ENCODE results near the gene LGALS12. TPM values are rescaled to one million over a fixed set of nuclear protein-coding genes. Genes with fewer than 3 reads are reported as not detected.

LGALS12 gene
- total RNA-seq, 1 experiment from 2014 or later = not detected

GRCh38 chr11:63493127-63493526 is 12.8 kb upstream of the LGALS12 start:
- intact Hi-C loops (cut with micrococcal nuclease; ENCODE audit: unreplicated experiment) = loop anchor here (5.0 kb wide), 1 partner anchor 39 kb away; no protein-coding TSS in a partner anchor
- TF ChIP-seq CTCF (IDR thresholded peaks at IDR 0.05; ENCODE audit: insufficient read depth in 1 of 2, low read depth in 1 of 2, low read length in 1 of 2, severe bottlenecking in 1 of 2, unreplicated experiment in 1 of 2) = no peak
- H3K9me3 Mint-ChIP-seq (ENCODE audit: unreplicated experiment) = peaks cover 41% of the 10 kb centered on the region
- H3K4me1 Mint-ChIP-seq (ENCODE audit: low read depth, unreplicated experiment) = peaks cover 18% of the 10 kb centered on the region
- H3K4me3 Mint-ChIP-seq (ENCODE audit: unreplicated experiment) = no peak overlapping the region
- H3K4me1 ChIP-seq = peaks cover 18% of the 10 kb centered on the region
- peaks cover 20% of the 10 kb centered on the region for H3K9me3 ChIP-seq
- H3K36me3 ChIP-seq (ENCODE audit: control insufficient read depth, insufficient read depth, low read length) = peaks cover 1% of the 10 kb centered on the region; the same call in 1 of the 2 replicates
- no peak overlapping the region for H3K27ac Mint-ChIP-seq (ENCODE audit: unreplicated experiment)
- DNase-seq = no peak
- peaks cover 7% of the 10 kb centered on the region for H3K36me3 Mint-ChIP-seq (ENCODE audit: insufficient read depth, unreplicated experiment)
- H3K27me3 Mint-ChIP-seq (ENCODE audit: insufficient read depth, unreplicated experiment) = no peaks in the 10 kb centered on the region
- ChIA-PET POLR2A (no interaction called here), CTCF (no interaction called here)
- no peaks in the 10 kb centered on the region for H3K27me3 ChIP-seq (replicated peaks; ENCODE audit: control insufficient read depth, insufficient read depth, low read length)
- BruUV-seq (replicated peaks) = no TSS peak
- no peak overlapping the region for H3K4me3 ChIP-seq (ENCODE audit: low read depth, low read length)

- peaks cover 7% of the 10 kb centered on the region for H3K36me3 Mint-ChIP-seq (ENCODE audit: insufficient read depth, unreplicated experiment)
- no peaks in the 10 kb centered on the region for H3K27me3 Mint-ChIP-seq (ENCODE audit: insufficient read depth, unreplicated experiment)
- H3K4me1 ChIP-seq = peaks cover 18% of the 10 kb centered on the region
- peaks cover 26% of the 10 kb centered on the region for H3K9me3 ChIP-seq
- POLR2A ChIA-PET = no interaction called here
- H3K4me1 Mint-ChIP-seq (ENCODE audit: low read depth, unreplicated experiment) = peaks cover 18% of the 10 kb centered on the region
- no peak overlapping the region for H3K4me3 Mint-ChIP-seq (ENCODE audit: unreplicated experiment)
- no peaks in the 10 kb centered on the region for H3K27me3 ChIP-seq (replicated peaks; ENCODE audit: control insufficient read depth, insufficient read depth, low read length)
- no peak overlapping the region for H3K27ac Mint-ChIP-seq (ENCODE audit: unreplicated experiment)
- H3K4me3 ChIP-seq (ENCODE audit: low read depth, low read length) = no peak overlapping the region
- no peak for TF ChIP-seq CTCF (IDR thresholded peaks at IDR 0.05; ENCODE audit: insufficient read depth in 1 of 2, low read depth in 1 of 2, low read length in 1 of 2, severe bottlenecking in 1 of 2, unreplicated experiment in 1 of 2)
- CTCF ChIA-PET = no interaction called here
- DNase-seq = no peak
- no TSS peak for BruUV-seq (replicated peaks)
- H3K9me3 Mint-ChIP-seq (ENCODE audit: unreplicated experiment) = peaks cover 60% of the 10 kb centered on the region
- H3K36me3 ChIP-seq (ENCODE audit: control insufficient read depth, insufficient read depth, low read length) = no peaks in the 10 kb centered on the region; the same call in 1 of the 2 replicates
- intact Hi-C loops (cut with micrococcal nuclease; ENCODE audit: unreplicated experiment) = loop anchor here (5.0 kb wide), 1 partner anchor 37 kb away; no protein-coding TSS in a partner anchor
Measured at GRCh38 chr11:63494975-63495374, 10.9 kb upstream of the LGALS12 start.

- Histone ChIP-seq H3K36me3 (ENCODE audit: control insufficient read depth, insufficient read depth, low read length) (no peaks in the 10 kb centered on the region), H3K9me3 (peaks cover 9% of the 10 kb centered on the region), H3K27me3 (replicated peaks; ENCODE audit: control insufficient read depth, insufficient read depth, low read length) (no peaks in the 10 kb centered on the region), H3K4me1 (no peaks in the 10 kb centered on the region), H3K4me3 (ENCODE audit: low read depth, low read length) (no peak overlapping the region)
- no TSS peak for BruUV-seq (replicated peaks)
- ChIA-PET POLR2A (no interaction called here), CTCF (no interaction called here)
- Mint-ChIP-seq H3K4me1 (ENCODE audit: low read depth, unreplicated experiment) (peaks cover 7% of the 10 kb centered on the region), H3K9me3 (ENCODE audit: unreplicated experiment) (peaks cover 80% of the 10 kb centered on the region), H3K36me3 (ENCODE audit: insufficient read depth, unreplicated experiment) (no peaks in the 10 kb centered on the region), H3K27ac (ENCODE audit: unreplicated experiment) (no peak overlapping the region), H3K4me3 (ENCODE audit: unreplicated experiment) (no peak overlapping the region), H3K27me3 (ENCODE audit: insufficient read depth, unreplicated experiment) (no peaks in the 10 kb centered on the region)
- intact Hi-C loops (cut with micrococcal nuclease; ENCODE audit: unreplicated experiment) = no loop called here
- no peak for DNase-seq
- no peak for TF ChIP-seq CTCF (IDR thresholded peaks at IDR 0.05; ENCODE audit: insufficient read depth in 1 of 2, low read depth in 1 of 2, low read length in 1 of 2, severe bottlenecking in 1 of 2, unreplicated experiment in 1 of 2)
Measured at GRCh38 chr11:63499874-63500273, 6.0 kb upstream of the LGALS12 start.

Data from Caco-2 (cell line).